HEK293 (cell line): ENCODE data around the gene CCDC63.
A peak's percentile ranks its signal among the peaks of the same experiment; 100 is the strongest.

Source experiments
- CTCF ChIA-PET: fragments of 350-600 bp; formaldehyde crosslinking; extraction: SDS; loops from one replicate; lab custom pipeline; 2021; ENCODE audit warnings: antibody characterized with exemption; lab: Yijun Ruan, JAX
- POLR2A ChIA-PET: fragments of 300-600 bp; formaldehyde crosslinking; extraction: SDS; loops from one replicate; lab custom pipeline; 2020; ENCODE audit warnings: antibody characterized with exemption, inconsistent platforms; lab: Yijun Ruan, JAX
- H3K27ac ChIP-seq: fragments of 200-500 bp; sonication (Bioruptor generic); 2 replicates; pipeline ENCODE4 v1.5.1; 2014; ENCODE audit warnings: low read depth, low read length, control low read depth, inconsistent platforms; ENCODE audit errors: extremely low read depth
- H3K36me3 ChIP-seq, 2 experiments: fragments of 200-500 bp in 1 of 2; sonication (Bioruptor generic) in 1 of 2; 1 replicate in 1 of 2; 2 replicates in 1 of 2; pipeline ENCODE4 v1.5.1; 2014 to 2017; ENCODE audit warnings: inconsistent platforms in 2 of 2, low read length in 2 of 2; ENCODE audit not compliant: control insufficient read depth in 2 of 2, insufficient read depth in 1 of 2
- H3K4me1 ChIP-seq: fragments of 200-500 bp; sonication (Bioruptor generic); 2 replicates; pipeline ENCODE4 v1.5.1; 2014; ENCODE audit warnings: mild to moderate bottlenecking, low read length, inconsistent platforms; ENCODE audit not compliant: control insufficient read depth, insufficient read depth
- H3K4me3 ChIP-seq: 2 replicates; pipeline ENCODE4 v1.5.1; 2011; ENCODE audit warnings: low read depth, mild to moderate bottlenecking, control low read depth, low read length, moderate library complexity
- H3K9me3 ChIP-seq: fragments of 200-500 bp; sonication (Bioruptor generic); 2 replicates; pipeline ENCODE4 v1.5.1; 2014; ENCODE audit warnings: low read depth, low read length, inconsistent platforms; ENCODE audit not compliant: control insufficient read depth, insufficient read depth
- KLF8 ChIP-seq: fragments of 450-650 bp; formaldehyde crosslinking; IDR thresholded peaks from 2 replicates; pipeline ENCODE4 v1.5.1; 2016; ENCODE audit warnings: missing biosample characterization, missing genetic modification characterization
- SCRT2 ChIP-seq: fragments of 450-650 bp; formaldehyde crosslinking; IDR thresholded peaks from 2 replicates; pipeline ENCODE4 v1.5.1; 2016; ENCODE audit warnings: missing biosample characterization, missing genetic modification characterization
- SETDB1 ChIP-seq: IDR thresholded peaks from one replicate; pipeline ENCODE4 v1.6.1; 2017; ENCODE audit warnings: mild to moderate bottlenecking, low read length, moderate library complexity, mixed read lengths; ENCODE audit not compliant: insufficient read length
- TCF7L2 ChIP-seq: IDR thresholded peaks from 2 replicates; pipeline ENCODE4 v1.6.1; 2011; ENCODE audit warnings: low read depth, mild to moderate bottlenecking, inconsistent platforms, low read length, moderate library complexity, borderline replicate concordance
- ZBTB17 ChIP-seq: fragments of 450-650 bp; formaldehyde crosslinking; IDR thresholded peaks from 2 replicates; pipeline ENCODE4 v1.5.1; 2016; ENCODE audit warnings: missing biosample characterization, missing genetic modification characterization
- ZFP41 ChIP-seq: fragments of 450-650 bp; formaldehyde crosslinking; IDR thresholded peaks from 2 replicates; pipeline ENCODE4 v1.5.1; 2016; ENCODE audit warnings: missing biosample characterization, missing genetic modification characterization, borderline replicate concordance
- ZNF112 ChIP-seq: fragments of 450-650 bp; formaldehyde crosslinking; IDR thresholded peaks from 2 replicates; pipeline ENCODE4 v1.5.0; 2017; ENCODE audit warnings: missing biosample characterization, missing genetic modification characterization
- ZNF18 ChIP-seq: fragments of 450-650 bp; formaldehyde crosslinking; IDR thresholded peaks from 2 replicates; pipeline ENCODE4 v1.5.1; 2016; ENCODE audit warnings: missing biosample characterization, missing genetic modification characterization
- ZNF223 ChIP-seq: fragments of 450-650 bp; formaldehyde crosslinking; IDR thresholded peaks from 2 replicates; pipeline ENCODE4 v1.5.1; 2016; ENCODE audit warnings: missing biosample characterization, missing genetic modification characterization
- ZNF23 ChIP-seq: fragments of 450-650 bp; formaldehyde crosslinking; IDR thresholded peaks from 2 replicates; pipeline ENCODE4 v1.5.1; 2016; ENCODE audit warnings: missing biosample characterization, missing genetic modification characterization, borderline replicate concordance
- ZNF239 ChIP-seq: fragments of 450-650 bp; formaldehyde crosslinking; IDR thresholded peaks from 2 replicates; pipeline ENCODE4 v1.5.1; 2016; ENCODE audit warnings: missing biosample characterization, missing genetic modification characterization
- ZNF274 ChIP-seq, 2 experiments: fragments of 200-500 bp in 1 of 2; fragments of 450-650 bp in 1 of 2; sonication (Bioruptor generic) in 1 of 2; formaldehyde crosslinking in 1 of 2; IDR thresholded peaks; 2 replicates each; pipeline versions ENCODE4 v1.5.1 to v1.6.1; 2014 to 2016; ENCODE audit warnings: borderline replicate concordance in 1 of 2, inconsistent platforms in 1 of 2, low read length in 1 of 2, missing biosample characterization in 1 of 2, missing genetic modification characterization in 1 of 2
- ZNF302 ChIP-seq: fragments of 450-650 bp; formaldehyde crosslinking; IDR thresholded peaks from 2 replicates; pipeline ENCODE4 v1.5.1; 2016; ENCODE audit warnings: missing biosample characterization, missing genetic modification characterization, low read depth
- ZNF335 ChIP-seq: fragments of 450-650 bp; formaldehyde crosslinking; conservative IDR thresholded peaks from 2 replicates; pipeline ENCODE4 v1.5.1; 2016; ENCODE audit warnings: missing biosample characterization, missing genetic modification characterization
- ZNF521 ChIP-seq: fragments of 450-650 bp; formaldehyde crosslinking; IDR thresholded peaks from 2 replicates; pipeline ENCODE4 v1.5.1; 2017; ENCODE audit warnings: missing biosample characterization, mild to moderate bottlenecking, missing genetic modification characterization
- ZNF629 ChIP-seq: fragments of 450-650 bp; formaldehyde crosslinking; IDR thresholded peaks from 2 replicates; pipeline ENCODE4 v1.5.1; 2017; ENCODE audit warnings: missing biosample characterization, missing genetic modification characterization
- ZNF658 ChIP-seq: fragments of 450-650 bp; formaldehyde crosslinking; IDR thresholded peaks from 2 replicates; pipeline ENCODE4; 2016; ENCODE audit warnings: missing biosample characterization, missing genetic modification characterization
- ZNF670 ChIP-seq: fragments of 450-650 bp; formaldehyde crosslinking; IDR thresholded peaks from 2 replicates; pipeline ENCODE4 v1.5.1; 2016; ENCODE audit warnings: missing biosample characterization, missing genetic modification characterization, low read depth
- ZNF76 ChIP-seq: fragments of 450-650 bp; formaldehyde crosslinking; IDR thresholded peaks from 2 replicates; pipeline ENCODE4; 2016; ENCODE audit warnings: low read depth, missing biosample characterization, missing genetic modification characterization, borderline replicate concordance
- ZNF777 ChIP-seq: fragments of 450-650 bp; formaldehyde crosslinking; IDR thresholded peaks from 2 replicates; pipeline ENCODE4 v1.5.1; 2017; ENCODE audit warnings: missing biosample characterization, missing genetic modification characterization, borderline replicate concordance
- ZNF837 ChIP-seq: fragments of 450-650 bp; formaldehyde crosslinking; IDR thresholded peaks from 2 replicates; pipeline ENCODE4 v1.5.1; 2016; ENCODE audit warnings: missing biosample characterization, missing genetic modification characterization
- ZSCAN30 ChIP-seq: fragments of 450-650 bp; IDR thresholded peaks from 2 replicates; pipeline ENCODE4 v1.5.1; 2018; ENCODE audit warnings: missing biosample characterization, mild to moderate bottlenecking, missing genetic modification characterization, moderate library complexity

Gene CCDC63

GRCh38 chr12:110934093-110934852 lies 87.5 kb downstream of the CCDC63 start:
- ChIA-PET CTCF (interaction anchor here (0.6 kb wide), 1 partner anchor 620 kb away, joined by 3 read pairs; no protein-coding TSS in a partner anchor), POLR2A (interaction anchor here (0.5 to 0.6 kb wide), 2 partner anchors 286 to 380 kb away, joined by 3 to 4 read pairs; no protein-coding TSS in a partner anchor)
- Histone ChIP-seq H3K9me3 (no peaks in the 10 kb centered on the region), H3K4me3 (no peak overlapping the region), H3K4me1 (no peaks in the 10 kb centered on the region), H3K27ac (no peak overlapping the region), H3K36me3 (no peaks in the 10 kb centered on the region)
- TF ChIP-seq SETDB1 (no peak), ZBTB17 (peak; percentile 80), ZNF23 (tag by site-specific recombination) (peak; percentile 57; the same call in 1 of the 2 replicates), ZNF335 (tag by site-specific recombination) (peak; percentile 28; the same call in 1 of the 2 replicates)

- H3K36me3 ChIP-seq: no peaks in the 10 kb centered on the region
- no peak overlapping the region for H3K27ac ChIP-seq
- H3K4me1 ChIP-seq: no peaks in the 10 kb centered on the region
- TF ChIP-seq ZNF76 (tag by site-specific recombination) (no peak), SCRT2 (tag by site-specific recombination) (peak; percentile 40; the same call in 1 of the 2 replicates), ZNF239 (tag by site-specific recombination) (peak; percentile 74; the same call in 1 of the 2 replicates)
- POLR2A ChIA-PET: no interaction called here
- no peaks in the 10 kb centered on the region for H3K9me3 ChIP-seq
- no peak overlapping the region for H3K4me3 ChIP-seq
- CTCF ChIA-PET: interaction anchor here (0.7 to 2.5 kb wide), 7 partner anchors 12 to 378 kb away, joined by 3 to 10 read pairs (median 3); no protein-coding TSS in a partner anchor
These were observed 88.8 kb downstream of the CCDC63 start for GRCh38 chr12:110935588-110935987.

GRCh38 chr12:110936367-110937103 lies 89.7 kb downstream of the CCDC63 start:
- no peaks in the 10 kb centered on the region for H3K9me3 ChIP-seq
- no peaks in the 10 kb centered on the region for H3K36me3 ChIP-seq
- H3K4me3 ChIP-seq: no peak overlapping the region
- H3K4me1 ChIP-seq: no peaks in the 10 kb centered on the region
- ChIA-PET POLR2A (no interaction called here), CTCF (interaction anchor here (0.6 to 2.5 kb wide), 14 partner anchors 10 to 377 kb away, joined by 3 to 10 read pairs (median 4); no protein-coding TSS in a partner anchor)
- no peak overlapping the region for H3K27ac ChIP-seq
- TF ChIP-seq ZNF521 (tag by site-specific recombination) (no peak), ZNF837 (no peak), ZNF658 (tag by site-specific recombination) (no peak), ZNF18 (tag by site-specific recombination) (no peak), ZNF670 (tag by site-specific recombination) (no peak), ZNF239 (tag by site-specific recombination) (no peak), ZNF302 (tag by site-specific recombination) (no peak), ZNF274 (IDR thresholded peaks at IDR 0.05; ENCODE audit: low read length) (no peak), ZNF274 (tag by site-specific recombination; IDR thresholded peaks at IDR 0.05; ENCODE audit: borderline replicate concordance) (no peak), ZNF777 (tag by site-specific recombination) (no peak), TCF7L2 (no peak), ZSCAN30 (tag by site-specific recombination) (no peak), ZFP41 (tag by site-specific recombination) (no peak), KLF8 (tag by site-specific recombination) (no peak), ZNF112 (tag by site-specific recombination) (no peak), ZNF223 (tag by site-specific recombination) (no peak), ZNF629 (tag by site-specific recombination) (no peak)
